ENCODE results near the gene SH3RF3. TPM values are rescaled to one million over a fixed set of nuclear protein-coding genes. Genes with fewer than 3 reads are reported as not detected.

The SH3RF3 gene
- polyA plus RNA-seq, 1 donor (not counting 4 experiments of a cell fraction or from before 2014, with no cell fraction given): 0.08 TPM

GRCh38 chr2:109322111-109322510 is 193.1 kb downstream of the SH3RF3 start:
- no peak for TF ChIP-seq CTCF (optimal IDR thresholded peaks at IDR 0.05 in 1 of 3, IDR thresholded peaks at IDR 0.05 in 1 of 3, conservative IDR thresholded peaks at IDR 0.05 in 1 of 3; ENCODE audit: extremely low read depth in 1 of 3, insufficient read depth in 2 of 3, low read length in 3 of 3)
- no peak for TF ChIP-seq EZH2 (IDR thresholded peaks at IDR 0.05; ENCODE audit: low read length)
- Histone ChIP-seq H3K9me3 (ENCODE audit: control insufficient read depth, low read depth, low read length) (no peaks in the 10 kb centered on the region), H2AFZ (ENCODE audit: control insufficient read depth, low read length) (peak overlapping the region; percentile 69), H3K79me2 (ENCODE audit: control insufficient read depth, insufficient read depth, low read length) (no peaks in the 10 kb centered on the region), H3K4me3 (ENCODE audit: control insufficient read depth in 2 of 3, extremely low read depth in 1 of 3, insufficient read depth in 2 of 3, low read depth in 1 of 3, low read length in 3 of 3) (peak overlapping the region in 1 of 3 experiments; percentile 7), H3K4me2 (ENCODE audit: control insufficient read depth, extremely low read depth, insufficient read depth, low read depth, low read length) (peak overlapping the region; percentile 56), H3K9me1 (ENCODE audit: control insufficient read depth, extremely low read depth, insufficient read depth, low read length) (no peaks in the 10 kb centered on the region), H3K27ac (ENCODE audit: control insufficient read depth, insufficient read depth, low read length) (no peak overlapping the region), H3K9ac (ENCODE audit: control insufficient read depth, extremely low read depth, insufficient read depth, low read length) (no peak overlapping the region), H3K4me1 (ENCODE audit: control insufficient read depth, extremely low read depth, insufficient read depth, low read length) (peaks cover 38% of the 10 kb centered on the region), H4K20me1 (ENCODE audit: control insufficient read depth, extremely low read depth, insufficient read depth, low read length) (no peaks in the 10 kb centered on the region), H3K36me3 (ENCODE audit: control insufficient read depth in 2 of 2, extremely low read depth in 1 of 2, insufficient read depth in 2 of 2, low read length in 2 of 2) (no peaks in the 10 kb centered on the region), H3K27me3 (ENCODE audit: control insufficient read depth, extremely low read depth, insufficient read depth, low read length) (peaks cover 23% of the 10 kb centered on the region)
- dilution Hi-C loops (cut with MboI; ENCODE audit: extremely low pct_ligation_motif_present, low sequenced_read_pairs): no loop called here
- DNase-seq (ENCODE audit: low read depth, low spot score) (peak; percentile 19), FAIRE-seq (peak; percentile 75)

GRCh38 chr2:109322641-109323040 is 193.6 kb downstream of the SH3RF3 start:
- Histone ChIP-seq H3K4me2 (ENCODE audit: control insufficient read depth, extremely low read depth, insufficient read depth, low read depth, low read length) (peak overlapping the region; percentile 56), H3K9ac (ENCODE audit: control insufficient read depth, extremely low read depth, insufficient read depth, low read length) (no peak overlapping the region), H2AFZ (ENCODE audit: control insufficient read depth, low read length) (no peak overlapping the region), H3K9me1 (ENCODE audit: control insufficient read depth, extremely low read depth, insufficient read depth, low read length) (no peaks in the 10 kb centered on the region), H3K27ac (ENCODE audit: control insufficient read depth, insufficient read depth, low read length) (no peak overlapping the region), H3K4me1 (ENCODE audit: control insufficient read depth, extremely low read depth, insufficient read depth, low read length) (peaks cover 38% of the 10 kb centered on the region), H3K79me2 (ENCODE audit: control insufficient read depth, insufficient read depth, low read length) (no peaks in the 10 kb centered on the region), H3K4me3 (ENCODE audit: control insufficient read depth in 2 of 3, extremely low read depth in 1 of 3, insufficient read depth in 2 of 3, low read depth in 1 of 3, low read length in 3 of 3) (no peak overlapping the region), H4K20me1 (ENCODE audit: control insufficient read depth, extremely low read depth, insufficient read depth, low read length) (no peaks in the 10 kb centered on the region), H3K36me3 (ENCODE audit: control insufficient read depth in 2 of 2, extremely low read depth in 1 of 2, insufficient read depth in 2 of 2, low read length in 2 of 2) (no peaks in the 10 kb centered on the region), H3K27me3 (ENCODE audit: control insufficient read depth, extremely low read depth, insufficient read depth, low read length) (peaks cover 17% of the 10 kb centered on the region), H3K9me3 (ENCODE audit: control insufficient read depth, low read depth, low read length) (no peaks in the 10 kb centered on the region)
- FAIRE-seq (no peak), DNase-seq (ENCODE audit: low read depth, low spot score) (no peak)
- dilution Hi-C loops (cut with MboI; ENCODE audit: extremely low pct_ligation_motif_present, low sequenced_read_pairs): no loop called here
- TF ChIP-seq CTCF (optimal IDR thresholded peaks at IDR 0.05 in 1 of 3, IDR thresholded peaks at IDR 0.05 in 1 of 3, conservative IDR thresholded peaks at IDR 0.05 in 1 of 3; ENCODE audit: extremely low read depth in 1 of 3, insufficient read depth in 2 of 3, low read length in 3 of 3) (no peak), EZH2 (IDR thresholded peaks at IDR 0.05; ENCODE audit: low read length) (no peak)

All from keratinocyte (primary cell).